Mesothelial cell of epicardium (in vitro differentiated cells): ENCODE results near the gene ANKRD63. TPM values are rescaled to one million over a fixed set of nuclear protein-coding genes. Genes with fewer than 3 reads are reported as not detected.

ENCODE experiments used
- DNase-seq, 2 experiments: peaks; one replicate each; pipeline ENCODE4 v3.0.0; 2021; ENCODE audit warnings: low spot score in 2 of 2; ENCODE audit not compliant: unreplicated experiment in 2 of 2
- H3K27ac Mint-ChIP-seq: 2 replicates; pipeline ENCODE4 v1.8.0; 2021; ENCODE audit warnings: mixed read lengths
- H3K27me3 Mint-ChIP-seq: 2 replicates; pipeline ENCODE4 v1.8.0; 2021; ENCODE audit warnings: low read depth, mixed read lengths
- H3K36me3 Mint-ChIP-seq: 2 replicates; pipeline ENCODE4 v1.8.0; 2021; ENCODE audit warnings: mixed read lengths
- H3K4me1 Mint-ChIP-seq: 2 replicates; pipeline ENCODE4 v1.8.0; 2021; ENCODE audit warnings: mixed read lengths
- H3K4me3 Mint-ChIP-seq: 2 replicates; pipeline ENCODE4 v1.8.0; 2021; ENCODE audit warnings: mild to moderate bottlenecking, moderate library complexity, mixed read lengths
- H3K9me3 Mint-ChIP-seq: 2 replicates; pipeline ENCODE4 v1.8.0; 2021; ENCODE audit warnings: mixed read lengths
- CTCF ChIP-seq: fragments of 200-600 bp; sonication (generic); IDR thresholded peaks from one replicate; pipeline ENCODE4 v1.5.0; 2021; ENCODE audit warnings: antibody characterized with exemption; ENCODE audit not compliant: unreplicated experiment
- total RNA-seq: library from RNA; stranded (reverse); gene quantifications from 3 replicates; pipeline ENCODE4 v1.2.1, GENCODE V29; 2021

ANKRD63 gene
- total RNA-seq, 1 donor from 2014 or later = 0.31 TPM

GRCh38 chr15:40252438-40253166, 30.3 kb downstream of the ANKRD63 start:
- Mint-ChIP-seq H3K36me3 (no peaks in the 10 kb centered on the region), H3K4me3 (peak overlapping the region; percentile 84), H3K9me3 (no peaks in the 10 kb centered on the region), H3K27me3 (peaks cover 33% of the 10 kb centered on the region), H3K4me1 (peaks cover 14% of the 10 kb centered on the region), H3K27ac (no peak overlapping the region)
- no peak for TF ChIP-seq CTCF
- peak in 1 of 2 experiments; percentile 59 for DNase-seq

GRCh38 chr15:40252141-40252437, 30.8 kb downstream of the ANKRD63 start:
- Mint-ChIP-seq H3K27me3 (peaks cover 33% of the 10 kb centered on the region), H3K27ac (no peak overlapping the region), H3K36me3 (no peaks in the 10 kb centered on the region), H3K4me3 (peak overlapping the region; percentile 39), H3K4me1 (peaks cover 14% of the 10 kb centered on the region), H3K9me3 (no peaks in the 10 kb centered on the region)
- no peak for DNase-seq
- no peak for TF ChIP-seq CTCF

GRCh38 chr15:40251486-40252140, 31.3 kb downstream of the ANKRD63 start:
- no peaks in the 10 kb centered on the region for H3K36me3 Mint-ChIP-seq
- no peak overlapping the region for H3K27ac Mint-ChIP-seq
- H3K9me3 Mint-ChIP-seq = no peaks in the 10 kb centered on the region
- H3K4me3 Mint-ChIP-seq = peak overlapping the region; percentile 39
- H3K4me1 Mint-ChIP-seq = peaks cover 12% of the 10 kb centered on the region
- no peak for TF ChIP-seq CTCF
- H3K27me3 Mint-ChIP-seq = peaks cover 33% of the 10 kb centered on the region
- DNase-seq = no peak

GRCh38 chr15:40250771-40251483, 31.9 kb downstream of the ANKRD63 start:
- H3K36me3 Mint-ChIP-seq = no peaks in the 10 kb centered on the region
- TF ChIP-seq CTCF = no peak
- H3K9me3 Mint-ChIP-seq = no peaks in the 10 kb centered on the region
- peaks cover 15% of the 10 kb centered on the region for H3K4me1 Mint-ChIP-seq
- peaks cover 33% of the 10 kb centered on the region for H3K27me3 Mint-ChIP-seq
- no peak for DNase-seq
- no peak overlapping the region for H3K27ac Mint-ChIP-seq
- peak overlapping the region; percentile 39 for H3K4me3 Mint-ChIP-seq

- Mint-ChIP-seq H3K27me3 (peaks cover 33% of the 10 kb centered on the region), H3K27ac (no peak overlapping the region), H3K36me3 (no peaks in the 10 kb centered on the region), H3K4me1 (peaks cover 21% of the 10 kb centered on the region), H3K9me3 (no peaks in the 10 kb centered on the region), H3K4me3 (no peak overlapping the region)
- no peak for TF ChIP-seq CTCF
- no peak for DNase-seq
Observed at GRCh38 chr15:40250304-40250656, 32.6 kb downstream of the ANKRD63 start.
